ENCODE results near the gene ATG2B.
"Not testable (repeated sequence)": the region's sequence is repeated elsewhere in the genome, so short reads cannot be mapped to it uniquely, and the experiment has no call there.

- not testable (repeated sequence) for TF ChIP-seq CTCF, POLR2A (IDR thresholded peaks at IDR 0.05)
Measured at GRCh38 chr14:96347957-96348356, 15.2 kb downstream of the ATG2B start.
